Astrocyte (in vitro differentiated cells and primary cell): ENCODE measurements around the gene SLC4A8.

ENCODE experiments used
- CTCF ChIP-seq: IDR thresholded peaks from 2 replicates; pipeline ENCODE4 v1.5.1; 2011; ENCODE audit warnings: low read depth, mild to moderate bottlenecking, inconsistent platforms, low read length, moderate library complexity; ENCODE audit not compliant: insufficient read depth
- EZH2 ChIP-seq: IDR thresholded peaks from 2 replicates; pipeline ENCODE4 v1.6.1; 2012; ENCODE audit warnings: mild to moderate bottlenecking, low read length, inconsistent platforms; ENCODE audit not compliant: insufficient read depth

GRCh38 chr12:51473947-51474346 is 49.3 kb downstream of the SLC4A8 start:
- TF ChIP-seq CTCF (no peak), EZH2 (no peak)
